G401.6 (cell line): ENCODE measurements around the gene TMEM213.
"Not testable (repeated sequence)": the region's sequence is repeated elsewhere in the genome, so short reads cannot be mapped to it uniquely, and the experiment has no call there.

ENCODE experiments used
- FAIRE-seq: peaks from 2 replicates; lab custom pipeline; 2012; peaks lifted over from hg19 to GRCh38; lab: Jason Lieb, UNC

The TMEM213 gene

DNA sequence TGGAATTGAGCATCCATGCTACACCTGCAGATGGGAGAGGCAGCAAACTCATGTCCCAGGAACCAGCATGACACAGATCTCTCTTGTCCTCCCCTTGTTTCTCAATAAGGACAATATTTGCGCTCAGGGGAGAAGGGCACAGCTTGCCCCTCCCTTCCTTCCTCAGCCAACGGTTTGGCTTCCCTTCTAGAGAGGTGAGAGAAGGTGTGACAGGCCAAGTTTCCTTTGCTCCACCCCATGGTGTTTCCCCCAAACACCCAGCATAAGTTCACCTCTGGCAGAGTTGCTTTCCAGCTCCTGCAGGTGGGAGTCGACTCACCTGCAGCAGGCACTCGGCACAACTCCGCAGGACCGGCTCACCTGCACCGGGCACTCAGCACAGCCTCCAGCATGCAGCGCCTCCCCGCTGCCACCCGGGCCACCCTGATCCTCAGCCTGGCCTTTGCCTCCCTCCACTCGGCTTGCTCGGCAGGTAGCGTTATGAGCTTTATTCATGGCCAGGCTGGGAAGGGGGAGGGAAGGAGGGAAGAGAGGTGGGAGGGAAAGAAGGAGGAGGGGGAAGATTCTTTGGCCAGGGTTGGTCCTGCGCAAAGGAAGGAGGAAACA, at the start of gene TMEM213, which contains the start of gene ATP6V0A4:
Gene TMEM213, plus strand, starts transcription at position 280 of the 606 bp plus-strand sequence. Its CDS starts 111 bp downstream, at position 391.
Gene ATP6V0A4, minus strand, starts transcription at position 482 of the 606 bp plus-strand sequence. CDS start 26,949 bp downstream, outside the sequence.
- no peak for FAIRE-seq

DNA sequence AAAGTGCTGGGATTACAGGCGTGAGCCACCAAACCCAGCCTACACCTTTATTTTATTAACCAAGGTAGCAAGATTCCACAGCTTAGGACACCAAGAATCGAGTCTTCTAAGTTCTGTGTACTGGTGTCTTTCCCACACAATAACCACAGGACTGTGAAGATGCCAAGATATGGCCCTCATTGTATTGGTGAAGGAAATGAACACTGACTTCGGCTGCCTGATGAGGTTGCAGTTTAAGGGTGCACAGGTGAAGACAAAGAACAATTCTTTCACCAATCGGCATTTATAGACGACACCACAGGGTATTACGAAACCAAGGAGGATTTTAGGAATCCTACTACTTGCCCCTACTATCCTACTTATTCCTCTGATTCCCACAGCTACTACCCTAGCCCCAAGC, 49.1 kb upstream of the TMEM213 start:
- no peak for FAIRE-seq

DNA sequence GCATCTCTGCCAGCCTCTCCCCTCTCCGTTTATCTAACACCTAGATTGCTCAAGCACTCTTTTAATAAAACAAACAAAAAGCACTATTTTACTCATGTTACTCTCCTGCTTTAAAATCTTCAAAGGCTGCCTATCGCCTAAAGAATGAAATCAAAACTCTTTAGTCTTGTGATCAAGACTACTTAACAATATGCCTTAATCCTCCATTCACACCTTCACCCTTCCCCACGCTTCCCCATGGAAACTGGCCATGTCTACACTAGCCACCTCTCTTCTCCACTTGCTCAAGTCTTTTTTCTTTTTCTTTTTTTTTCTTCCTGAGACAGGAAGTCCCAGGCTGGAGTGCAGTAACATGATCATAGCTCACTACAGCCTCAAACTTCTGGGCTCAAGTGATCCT, 47.8 kb upstream of the TMEM213 start:
- no peak for FAIRE-seq

DNA sequence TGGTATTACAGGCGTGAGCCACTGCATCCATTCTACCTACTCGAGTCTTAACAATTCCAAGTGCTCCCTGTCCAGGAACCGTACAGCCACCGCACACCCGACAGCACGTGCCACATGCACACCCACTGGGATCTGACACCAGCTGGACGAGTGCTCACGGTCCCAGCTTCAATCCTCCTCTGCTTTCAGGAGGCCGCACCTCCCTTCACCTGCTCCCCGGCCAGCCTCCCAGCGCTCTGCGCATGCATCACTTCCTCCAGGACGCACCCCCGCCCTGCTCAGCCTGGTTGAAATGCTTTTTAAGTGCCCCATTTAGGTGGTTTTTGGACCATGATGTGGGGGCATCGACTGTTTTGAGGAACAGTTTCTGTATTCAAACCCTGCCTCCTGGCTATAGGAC, 47.3 kb upstream of the TMEM213 start:
- no peak for FAIRE-seq

- no peak for FAIRE-seq
These were observed 46.8 kb upstream of the TMEM213 start for GRCh38 chr7:138750901-138751464.

- FAIRE-seq, result no peak
These were observed 45.2 kb upstream of the TMEM213 start for GRCh38 chr7:138752518-138753149.

- no peak for FAIRE-seq
These were observed 44.7 kb upstream of the TMEM213 start for GRCh38 chr7:138753150-138753518.

DNA sequence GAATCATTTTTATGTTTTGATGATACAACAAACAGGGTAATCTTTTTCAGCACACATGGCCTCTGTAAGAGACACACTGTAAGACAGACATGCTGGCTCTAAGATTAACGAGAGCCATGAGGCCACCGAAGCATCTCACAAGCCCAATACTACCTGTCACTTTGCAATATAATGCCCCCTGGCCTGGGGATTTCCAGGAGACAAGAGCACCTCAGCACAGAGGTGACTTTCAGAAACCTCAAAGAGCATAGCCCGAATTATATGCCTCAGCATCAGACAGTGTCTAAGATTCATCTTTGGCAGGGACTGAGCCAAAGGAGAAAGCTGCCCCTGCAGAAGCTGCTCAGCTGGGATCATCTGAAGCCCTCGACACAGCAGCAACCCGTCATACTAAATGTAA, 44.2 kb upstream of the TMEM213 start:
- FAIRE-seq, result no peak

DNA sequence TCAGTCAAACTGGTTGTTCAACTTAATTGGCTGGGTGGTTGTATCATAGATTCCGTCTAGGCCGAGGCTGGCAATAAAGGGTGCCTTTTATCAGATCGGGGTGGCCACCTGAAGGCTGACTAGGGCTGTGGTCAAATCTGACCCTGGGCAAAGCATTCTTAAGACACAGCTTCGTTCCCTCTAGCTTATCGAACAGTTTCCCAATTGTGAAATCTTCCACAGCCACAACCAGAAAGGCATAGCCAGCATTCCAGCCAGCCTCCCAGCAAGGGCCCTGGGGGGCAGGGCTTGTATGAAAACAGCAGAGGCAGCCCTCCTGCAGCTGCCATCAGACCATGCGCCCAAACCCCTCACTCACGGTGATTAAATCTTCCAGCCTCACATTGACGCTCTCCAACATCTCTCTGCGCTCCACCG, 42.5 kb upstream of the TMEM213 start:
- FAIRE-seq, result no peak

DNA sequence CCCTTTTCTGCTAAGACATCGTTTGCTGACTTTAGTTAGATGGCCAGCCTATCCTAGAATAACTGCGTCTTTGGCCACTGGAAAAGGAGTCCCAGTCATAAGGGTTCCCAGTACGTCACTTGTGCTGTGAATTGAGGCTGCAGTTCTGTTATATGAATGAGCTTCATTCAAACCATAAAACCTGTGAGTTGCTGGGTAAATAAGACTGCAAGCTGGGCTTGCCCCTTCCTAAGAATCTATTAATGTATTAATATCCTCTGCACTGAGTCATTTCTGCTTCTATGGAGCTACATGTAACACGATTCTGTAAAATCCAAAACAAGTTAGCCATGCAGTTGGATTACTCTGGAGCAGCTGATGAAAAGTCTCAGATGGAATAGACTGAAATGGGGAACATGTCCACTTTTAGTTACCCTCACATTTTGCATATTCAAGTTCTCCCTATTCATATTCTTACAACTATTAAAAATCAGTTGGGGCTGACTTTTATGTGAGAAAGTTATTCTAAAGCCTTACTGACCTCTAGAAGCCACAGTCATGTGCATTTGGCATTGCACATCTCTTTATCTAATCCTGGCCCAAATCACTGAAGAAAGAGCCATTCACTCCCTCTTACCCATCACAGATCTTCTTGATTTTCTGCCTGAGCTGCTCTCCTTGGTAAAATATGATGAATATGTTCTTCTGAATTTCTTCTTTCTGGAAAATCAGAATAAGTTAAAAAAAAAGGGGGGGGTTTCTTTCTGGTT, 41.8 kb upstream of the TMEM213 start:
- FAIRE-seq, result no peak

DNA sequence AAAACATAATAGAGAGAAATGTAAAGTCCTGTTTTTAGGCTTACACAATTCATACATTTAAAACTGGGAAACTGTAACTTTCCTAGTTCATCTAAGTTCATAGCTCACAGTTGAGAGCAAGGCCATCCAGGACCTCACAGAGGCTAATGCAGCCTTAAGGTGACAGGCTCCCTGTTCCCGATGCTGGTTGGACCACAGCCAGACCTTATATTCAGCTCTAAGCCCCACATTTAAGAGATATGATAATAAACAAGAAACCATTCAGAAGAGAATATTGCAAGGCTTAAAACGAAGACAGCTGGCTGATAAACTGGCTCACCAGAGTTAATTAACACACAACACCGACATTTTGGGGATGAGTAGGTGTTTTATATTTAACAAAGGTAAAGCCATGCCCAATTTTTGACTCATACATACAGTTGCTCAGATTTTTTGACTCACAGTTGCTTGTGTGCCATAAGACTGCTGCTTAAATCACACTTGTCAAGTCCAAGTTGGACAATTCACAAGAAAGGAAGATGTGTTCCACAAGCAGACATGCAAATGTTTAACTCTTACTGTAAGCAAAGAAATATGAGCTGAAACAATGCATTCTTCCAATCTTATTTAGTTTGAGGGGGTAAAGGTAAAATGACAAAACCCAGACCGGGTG, 41.1 kb upstream of the TMEM213 start:
- FAIRE-seq, result no peak

DNA sequence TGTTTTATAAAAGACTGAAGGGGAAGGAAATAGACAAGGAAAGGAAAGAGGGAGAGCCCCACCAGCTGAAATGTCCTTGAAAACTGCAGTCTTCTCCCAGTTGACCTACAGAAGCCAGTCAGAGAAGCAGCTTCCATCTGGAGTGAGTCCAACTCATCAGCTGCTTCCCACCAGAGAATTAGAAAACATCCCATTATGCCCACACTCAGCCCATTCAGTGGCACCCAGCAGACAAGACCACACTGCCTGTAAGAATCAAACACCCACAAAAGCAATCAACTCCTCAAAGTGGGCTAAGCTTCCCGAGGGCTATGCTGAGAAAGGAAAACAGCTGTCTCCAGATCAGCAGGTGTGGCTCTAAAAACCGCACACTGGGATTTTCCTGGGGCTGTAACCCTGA, 29.6 kb upstream of the TMEM213 start:
- FAIRE-seq, result no peak

- no peak for FAIRE-seq
These were observed 26.9 kb upstream of the TMEM213 start for GRCh38 chr7:138770904-138771303.

- no peak for FAIRE-seq
These were observed 24.6 kb upstream of the TMEM213 start for GRCh38 chr7:138773176-138773575.

GRCh38 chr7:138773817-138774216, 24.0 kb upstream of the TMEM213 start:
- FAIRE-seq, result no peak

- no peak for FAIRE-seq
These were observed 21.5 kb upstream of the TMEM213 start for GRCh38 chr7:138776166-138776833.

GRCh38 chr7:138781004-138781403, 16.8 kb upstream of the TMEM213 start:
- no peak for FAIRE-seq

GRCh38 chr7:138784692-138785091, 13.1 kb upstream of the TMEM213 start:
- FAIRE-seq, result no peak

DNA sequence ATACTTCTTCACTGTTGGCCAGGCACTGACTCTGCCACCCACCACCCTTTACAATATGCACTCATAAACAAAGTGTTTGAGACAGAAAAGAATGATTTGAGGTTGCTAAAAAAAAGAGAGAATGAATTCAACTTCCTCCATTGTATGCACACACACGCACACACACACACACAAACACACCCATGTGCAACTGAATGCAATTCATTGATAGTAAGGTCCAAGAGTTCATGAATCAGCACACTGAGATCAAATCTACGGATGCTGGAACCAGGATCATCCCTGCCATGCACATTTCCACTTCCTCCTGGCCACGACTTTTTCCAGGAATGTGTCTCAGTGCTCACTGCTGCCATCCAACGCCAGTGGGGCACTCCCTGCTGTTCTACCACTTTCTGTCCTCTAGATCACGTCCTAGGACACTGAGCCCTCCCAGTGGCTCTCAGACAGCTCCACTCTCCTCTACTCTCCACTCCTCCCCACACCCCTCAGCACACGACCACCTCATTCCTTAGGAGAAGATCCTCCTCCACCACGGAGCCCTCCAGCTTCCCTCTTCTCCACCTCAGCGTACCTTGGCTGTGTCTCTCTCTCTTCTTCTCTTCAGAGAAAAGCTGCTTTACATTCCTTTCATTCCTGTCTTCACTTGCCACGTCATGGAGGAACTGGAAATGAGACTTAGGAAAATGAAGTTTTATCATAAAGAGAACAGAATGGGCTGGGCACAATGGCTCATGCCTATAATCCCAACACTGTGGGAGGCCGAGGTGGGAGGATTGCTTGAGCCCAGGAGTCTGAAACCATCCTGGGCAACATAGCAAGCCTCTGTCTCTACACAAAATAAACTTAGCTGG, 12.0 kb upstream of the TMEM213 start:
- no peak for FAIRE-seq

GRCh38 chr7:138796038-138796615, 1.7 kb upstream of the TMEM213 start:
- no peak for FAIRE-seq

GRCh38 chr7:138797046-138797445, 748 bp upstream of the TMEM213 start:
- not testable (repeated sequence) for FAIRE-seq
